ENCODE data around the gene SLC1A5. TPM values are rescaled to one million over a fixed set of nuclear protein-coding genes. Genes with fewer than 3 reads are reported as not detected.

Gene SLC1A5
- total RNA-seq, 2 experiments from 2014 or later, result 145 to 161 TPM

GRCh38 chr19:46828484-46828883 lies 40.1 kb upstream of the SLC1A5 start:
- Histone ChIP-seq H3K9me3 (ENCODE audit: low read length) (no peaks in the 10 kb centered on the region; the same call in 1 of the 2 replicates), H3K4me1 (ENCODE audit: insufficient read depth, low read length, poor library complexity, severe bottlenecking) (peaks cover 17% of the 10 kb centered on the region), H3K36me3 (ENCODE audit: insufficient read depth, low read length) (no peaks in the 10 kb centered on the region), H3K4me2 (ENCODE audit: low read length) (no peak overlapping the region), H4K20me1 (ENCODE audit: insufficient read depth, low read length) (no peaks in the 10 kb centered on the region), H3K27ac (ENCODE audit: low read depth, low read length, poor library complexity, severe bottlenecking) (no peak overlapping the region), H3K79me2 (ENCODE audit: insufficient read depth, low read depth, low read length) (no peaks in the 10 kb centered on the region), H3K9me2 (ENCODE audit: insufficient read depth, low read length) (no peaks in the 10 kb centered on the region), H3K4me3 (ENCODE audit: low read depth, low read length, poor library complexity, severe bottlenecking) (no peak overlapping the region), H2AFZ (ENCODE audit: low read length) (no peak overlapping the region)
- DNase-seq (ENCODE audit: low spot score), result no peak
- no TSS peak for BruUV-seq (replicated peaks)
- CTCF ChIA-PET (ENCODE audit: unreplicated experiment), result no interaction called here
- no peak for TF ChIP-seq EZH2phosphoT487 (IDR thresholded peaks at IDR 0.05; ENCODE audit: borderline replicate concordance, low read depth, low read length)
- TF ChIP-seq, protein P1, sequence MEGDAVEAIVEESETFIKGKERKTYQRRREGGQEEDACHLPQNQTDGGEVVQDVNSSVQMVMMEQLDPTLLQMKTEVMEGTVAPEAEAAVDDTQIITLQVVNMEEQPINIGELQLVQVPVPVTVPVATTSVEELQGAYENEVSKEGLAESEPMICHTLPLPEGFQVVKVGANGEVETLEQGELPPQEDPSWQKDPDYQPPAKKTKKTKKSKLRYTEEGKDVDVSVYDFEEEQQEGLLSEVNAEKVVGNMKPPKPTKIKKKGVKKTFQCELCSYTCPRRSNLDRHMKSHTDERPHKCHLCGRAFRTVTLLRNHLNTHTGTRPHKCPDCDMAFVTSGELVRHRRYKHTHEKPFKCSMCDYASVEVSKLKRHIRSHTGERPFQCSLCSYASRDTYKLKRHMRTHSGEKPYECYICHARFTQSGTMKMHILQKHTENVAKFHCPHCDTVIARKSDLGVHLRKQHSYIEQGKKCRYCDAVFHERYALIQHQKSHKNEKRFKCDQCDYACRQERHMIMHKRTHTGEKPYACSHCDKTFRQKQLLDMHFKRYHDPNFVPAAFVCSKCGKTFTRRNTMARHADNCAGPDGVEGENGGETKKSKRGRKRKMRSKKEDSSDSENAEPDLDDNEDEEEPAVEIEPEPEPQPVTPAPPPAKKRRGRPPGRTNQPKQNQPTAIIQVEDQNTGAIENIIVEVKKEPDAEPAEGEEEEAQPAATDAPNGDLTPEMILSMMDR (conservative IDR thresholded peaks at IDR 0.05; ENCODE audit: low read length), result no peak
- POLR2A ChIA-PET, result no interaction called here
- intact Hi-C loops (cut with micrococcal nuclease; ENCODE audit: unreplicated experiment), result no loop called here

GRCh38 chr19:46825731-46826055 lies 37.3 kb upstream of the SLC1A5 start:
- no peak overlapping the region for H3K4me2 ChIP-seq (ENCODE audit: low read length)
- ChIA-PET CTCF (ENCODE audit: unreplicated experiment) (no interaction called here), POLR2A (no interaction called here)
- no peaks in the 10 kb centered on the region for H3K79me2 ChIP-seq (ENCODE audit: insufficient read depth, low read depth, low read length)
- TF ChIP-seq EZH2phosphoT487 (IDR thresholded peaks at IDR 0.05; ENCODE audit: borderline replicate concordance, low read depth, low read length), result no peak
- TF ChIP-seq, protein P1 (conservative IDR thresholded peaks at IDR 0.05; ENCODE audit: low read length), result no peak
- no peak overlapping the region for H3K27ac ChIP-seq (ENCODE audit: low read depth, low read length, poor library complexity, severe bottlenecking)
- no peaks in the 10 kb centered on the region; the same call in 1 of the 2 replicates for H3K9me3 ChIP-seq (ENCODE audit: low read length)
- no peak for DNase-seq (ENCODE audit: low spot score)
- no peak overlapping the region for H3K4me3 ChIP-seq (ENCODE audit: low read depth, low read length, poor library complexity, severe bottlenecking)
- H3K36me3 ChIP-seq (ENCODE audit: insufficient read depth, low read length), result no peaks in the 10 kb centered on the region
- no peaks in the 10 kb centered on the region for H4K20me1 ChIP-seq (ENCODE audit: insufficient read depth, low read length)
- no TSS peak for BruUV-seq (replicated peaks)
- intact Hi-C loops (cut with micrococcal nuclease; ENCODE audit: unreplicated experiment), result loop anchor here (2.0 kb wide), 1 partner anchor 39 kb away; no protein-coding TSS in a partner anchor
- H2AFZ ChIP-seq (ENCODE audit: low read length), result peak overlapping the region; percentile 24; the same call in 1 of the 2 replicates
- H3K9me2 ChIP-seq (ENCODE audit: insufficient read depth, low read length), result no peaks in the 10 kb centered on the region
- H3K4me1 ChIP-seq (ENCODE audit: insufficient read depth, low read length, poor library complexity, severe bottlenecking), result peaks cover 30% of the 10 kb centered on the region

DNA sequence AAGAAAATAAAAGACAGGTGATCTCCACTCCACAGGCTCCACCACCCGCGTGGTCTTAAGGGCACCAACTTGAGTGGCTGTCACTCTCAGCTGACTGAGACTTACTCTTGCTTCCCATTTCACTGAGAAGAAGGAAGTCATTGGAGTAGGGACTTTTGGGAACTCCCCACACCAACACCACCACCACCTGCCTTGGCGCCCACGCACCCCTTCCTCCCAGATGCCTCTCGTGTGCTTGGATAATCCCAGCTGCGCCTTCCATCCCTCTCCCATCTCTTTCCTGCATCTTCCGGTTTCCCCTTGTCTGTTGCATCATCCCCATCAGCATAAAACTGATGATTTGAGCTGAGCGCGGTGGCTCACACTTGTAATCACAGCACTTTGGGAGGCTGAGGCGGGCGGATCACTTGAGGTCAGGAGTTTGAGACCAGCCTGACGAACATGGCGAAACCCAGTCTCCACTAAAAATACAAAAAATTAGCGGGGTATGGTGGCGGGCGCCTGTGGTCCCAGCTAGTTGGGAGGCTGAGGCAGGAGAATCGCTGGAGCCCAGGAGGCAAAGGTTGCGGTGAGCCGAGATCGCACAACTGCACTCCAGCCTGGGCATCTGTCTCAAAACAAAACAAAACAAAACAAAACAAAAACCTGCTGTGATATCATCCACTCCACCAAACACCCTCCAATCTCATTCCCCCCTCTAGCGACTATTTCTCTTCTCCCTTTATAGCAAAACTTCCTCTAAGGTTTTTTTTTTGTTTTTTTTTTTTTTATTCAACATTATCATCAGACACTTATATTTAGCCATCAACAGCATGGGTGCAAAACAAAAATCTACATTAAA lies 36.7 kb upstream of the SLC1A5 start:
- Histone ChIP-seq H3K79me2 (ENCODE audit: insufficient read depth, low read depth, low read length) (no peaks in the 10 kb centered on the region), H3K4me1 (ENCODE audit: insufficient read depth, low read length, poor library complexity, severe bottlenecking) (peaks cover 31% of the 10 kb centered on the region), H3K9me2 (ENCODE audit: insufficient read depth, low read length) (no peaks in the 10 kb centered on the region), H4K20me1 (ENCODE audit: insufficient read depth, low read length) (no peaks in the 10 kb centered on the region), H3K9me3 (ENCODE audit: low read length) (no peaks in the 10 kb centered on the region; the same call in 1 of the 2 replicates), H3K4me3 (ENCODE audit: low read depth, low read length, poor library complexity, severe bottlenecking) (no peak overlapping the region), H3K4me2 (ENCODE audit: low read length) (peak overlapping the region; percentile 2; the same call in 1 of the 2 replicates), H3K36me3 (ENCODE audit: insufficient read depth, low read length) (no peaks in the 10 kb centered on the region), H3K27ac (ENCODE audit: low read depth, low read length, poor library complexity, severe bottlenecking) (peak overlapping the region; percentile 5), H2AFZ (ENCODE audit: low read length) (peak overlapping the region; percentile 24; the same call in 1 of the 2 replicates)
- intact Hi-C loops (cut with micrococcal nuclease; ENCODE audit: unreplicated experiment), result loop anchor here (2.0 to 5.0 kb wide), 2 partner anchors 38 to 68 kb away; no protein-coding TSS in a partner anchor
- POLR2A ChIA-PET, result interaction anchor here (0.8 kb wide), 1 partner anchor 20 kb away, joined by 3 read pairs; no protein-coding TSS in a partner anchor
- no peak for TF ChIP-seq EZH2phosphoT487 (IDR thresholded peaks at IDR 0.05; ENCODE audit: borderline replicate concordance, low read depth, low read length)
- TF ChIP-seq, protein P1 (conservative IDR thresholded peaks at IDR 0.05; ENCODE audit: low read length), result peak; percentile 42; the same call in 1 of the 2 replicates
- peak; percentile 37 for DNase-seq (ENCODE audit: low spot score)
- no TSS peak for BruUV-seq (replicated peaks)
- CTCF ChIA-PET (ENCODE audit: unreplicated experiment), result no interaction called here
